Fibroblast of mammary gland (primary cell): ENCODE data around the gene INHBA.
A peak's percentile ranks its signal among the peaks of the same experiment; 100 is the strongest.

Experiments used
- DNase-seq: peaks from one replicate; pipeline ENCODE4 v3.0.0-alpha.2; 2010; ENCODE audit warnings: low read depth
- H3K4me3 ChIP-seq: 2 replicates; pipeline ENCODE4 v1.5.1; 2011; ENCODE audit warnings: low read depth, mild to moderate bottlenecking, low read length, moderate library complexity; ENCODE audit not compliant: control insufficient read depth
- CTCF ChIP-seq: conservative IDR thresholded peaks from 2 replicates; pipeline ENCODE4 v1.5.1; 2011; ENCODE audit warnings: low read depth, low read length, inconsistent platforms; ENCODE audit not compliant: control insufficient read depth, insufficient read depth

Gene INHBA

GRCh38 chr7:41691286-41692190, 11.4 kb downstream of the INHBA start:
- no peak for TF ChIP-seq CTCF
- no peak for DNase-seq
- H3K4me3 ChIP-seq = no peak overlapping the region

- DNase-seq = no peak
- no peak for TF ChIP-seq CTCF
- H3K4me3 ChIP-seq = no peak overlapping the region
Measured at GRCh38 chr7:41689815-41690214, 13.1 kb downstream of the INHBA start.

- DNase-seq = no peak
- no peak overlapping the region for H3K4me3 ChIP-seq
- TF ChIP-seq CTCF = no peak
Measured at GRCh38 chr7:41688906-41689305, 14.0 kb downstream of the INHBA start.

- peak; percentile 54 for DNase-seq
- H3K4me3 ChIP-seq = no peak overlapping the region
- TF ChIP-seq CTCF = no peak
Measured at GRCh38 chr7:41688012-41688625, 14.8 kb downstream of the INHBA start.

- H3K4me3 ChIP-seq = no peak overlapping the region
- peak; percentile 65 for DNase-seq
- TF ChIP-seq CTCF = no peak
Measured at GRCh38 chr7:41685684-41686083, 17.2 kb downstream of the INHBA start.

- H3K4me3 ChIP-seq = no peak overlapping the region
- TF ChIP-seq CTCF = no peak
- DNase-seq = no peak
Measured at GRCh38 chr7:41682422-41682821, 20.5 kb downstream of the INHBA start.
